Measurements from ENCODE around the gene HEPACAM. TPM values are rescaled to one million over a fixed set of nuclear protein-coding genes. Genes with fewer than 3 reads are reported as not detected.

HEPACAM gene, protein sequence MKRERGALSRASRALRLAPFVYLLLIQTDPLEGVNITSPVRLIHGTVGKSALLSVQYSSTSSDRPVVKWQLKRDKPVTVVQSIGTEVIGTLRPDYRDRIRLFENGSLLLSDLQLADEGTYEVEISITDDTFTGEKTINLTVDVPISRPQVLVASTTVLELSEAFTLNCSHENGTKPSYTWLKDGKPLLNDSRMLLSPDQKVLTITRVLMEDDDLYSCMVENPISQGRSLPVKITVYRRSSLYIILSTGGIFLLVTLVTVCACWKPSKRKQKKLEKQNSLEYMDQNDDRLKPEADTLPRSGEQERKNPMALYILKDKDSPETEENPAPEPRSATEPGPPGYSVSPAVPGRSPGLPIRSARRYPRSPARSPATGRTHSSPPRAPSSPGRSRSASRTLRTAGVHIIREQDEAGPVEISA
- total RNA-seq: under 1 TPM; 0.24 to 0.25 TPM
- 0.75 TPM for polyA plus RNA-seq (ENCODE audit: insufficient read depth, low read depth, low replicate concordance)
- long read RNA-seq, donor 1: 0 reads
- long read RNA-seq, donor 2: 0 reads

DNA sequence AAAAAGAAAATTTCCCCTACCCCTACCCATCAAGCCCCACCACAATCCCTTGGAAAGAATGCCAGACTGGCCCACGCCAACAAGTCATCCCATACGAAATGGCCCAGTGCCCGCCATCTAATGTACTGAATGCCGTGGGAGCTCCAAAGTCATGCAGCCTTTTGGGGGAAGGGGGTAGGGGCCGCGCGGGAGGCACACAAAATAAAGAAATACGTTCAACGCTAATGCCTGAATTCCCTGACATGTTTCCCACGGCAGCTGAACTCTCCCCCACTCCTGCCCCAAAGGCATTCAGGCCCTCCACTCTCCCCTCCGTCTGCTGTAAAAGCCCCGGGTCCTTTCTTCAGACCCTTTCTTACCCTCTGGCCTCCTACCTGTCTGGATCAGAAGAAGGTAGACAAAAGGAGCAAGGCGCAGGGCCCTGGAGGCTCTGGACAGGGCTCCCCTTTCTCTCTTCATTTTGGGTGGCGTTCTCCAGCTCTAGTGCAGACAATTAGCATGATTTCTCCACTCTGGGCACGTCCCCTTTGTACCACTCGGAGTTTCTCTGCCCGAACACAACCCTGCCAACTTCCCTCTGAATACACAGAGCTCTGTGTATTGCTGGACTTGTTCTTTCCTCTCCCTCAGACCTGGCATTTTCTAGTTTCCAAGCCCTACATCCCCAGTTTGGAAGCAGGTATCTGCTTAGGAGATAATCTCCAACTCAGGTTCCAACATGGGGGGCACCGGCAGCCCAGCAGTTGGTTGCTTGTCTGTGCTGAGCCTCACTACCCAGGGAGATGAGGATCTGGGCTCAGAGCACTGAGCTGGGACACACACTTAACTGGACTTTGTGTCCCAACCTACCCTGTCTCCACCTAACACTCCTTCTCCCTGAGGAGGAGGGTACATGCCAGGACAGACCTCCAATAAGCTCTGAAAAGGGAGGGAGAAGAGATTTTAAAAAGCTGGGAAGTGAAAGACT, at the start of gene HEPACAM:
Gene HEPACAM, minus strand, starts transcription at position 500 of the 967 bp plus-strand sequence. Its CDS starts 41 bp downstream, at position 459.
- no peak within 1 kb of the TSS for H3K27ac ChIP-seq
- DNase-seq: no peak

DNA sequence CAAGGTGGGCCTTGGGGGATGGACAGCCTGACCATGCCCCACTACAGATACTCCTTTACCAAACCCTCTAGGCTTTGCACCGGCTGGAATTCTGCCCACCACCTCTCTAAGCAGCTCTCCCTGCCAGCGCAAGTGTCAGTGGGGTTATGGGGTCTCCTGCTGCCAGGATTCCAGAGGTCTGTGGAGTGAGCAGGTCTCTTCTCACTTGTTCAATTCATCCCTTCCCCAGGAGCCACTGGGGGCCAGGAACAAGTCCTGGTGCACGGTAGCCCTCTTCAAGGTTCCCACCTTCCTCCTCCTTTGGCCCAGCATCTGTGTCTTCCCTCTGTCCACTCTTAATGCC, 48.6 kb upstream of the HEPACAM start:
- no peaks in the 10 kb centered on the region for H3K9me3 ChIP-seq
- H3K27me3 ChIP-seq: no peaks in the 10 kb centered on the region
- H3K4me1 ChIP-seq: no peaks in the 10 kb centered on the region
- WGBS, 2 donors: 94 to 95% methylated on average over 3 of the region's 3 CpGs
- TF ChIP-seq, protein P1, sequence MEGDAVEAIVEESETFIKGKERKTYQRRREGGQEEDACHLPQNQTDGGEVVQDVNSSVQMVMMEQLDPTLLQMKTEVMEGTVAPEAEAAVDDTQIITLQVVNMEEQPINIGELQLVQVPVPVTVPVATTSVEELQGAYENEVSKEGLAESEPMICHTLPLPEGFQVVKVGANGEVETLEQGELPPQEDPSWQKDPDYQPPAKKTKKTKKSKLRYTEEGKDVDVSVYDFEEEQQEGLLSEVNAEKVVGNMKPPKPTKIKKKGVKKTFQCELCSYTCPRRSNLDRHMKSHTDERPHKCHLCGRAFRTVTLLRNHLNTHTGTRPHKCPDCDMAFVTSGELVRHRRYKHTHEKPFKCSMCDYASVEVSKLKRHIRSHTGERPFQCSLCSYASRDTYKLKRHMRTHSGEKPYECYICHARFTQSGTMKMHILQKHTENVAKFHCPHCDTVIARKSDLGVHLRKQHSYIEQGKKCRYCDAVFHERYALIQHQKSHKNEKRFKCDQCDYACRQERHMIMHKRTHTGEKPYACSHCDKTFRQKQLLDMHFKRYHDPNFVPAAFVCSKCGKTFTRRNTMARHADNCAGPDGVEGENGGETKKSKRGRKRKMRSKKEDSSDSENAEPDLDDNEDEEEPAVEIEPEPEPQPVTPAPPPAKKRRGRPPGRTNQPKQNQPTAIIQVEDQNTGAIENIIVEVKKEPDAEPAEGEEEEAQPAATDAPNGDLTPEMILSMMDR (IDR thresholded peaks at IDR 0.05): no peak
- TF ChIP-seq POLR2A (IDR thresholded peaks at IDR 0.05): no peak
- H3K36me3 ChIP-seq (ENCODE audit: low read depth, missing control alignments): no peaks in the 10 kb centered on the region
- no peak overlapping the region for H3K27ac ChIP-seq
- no peak overlapping the region for H3K4me3 ChIP-seq
- intact Hi-C loops (cut with DNase I; ENCODE audit: low total_unique reads): no loop called here
- no peak for DNase-seq

More for the DNA sequence above, at the start of gene HEPACAM:
- no peaks in the 10 kb centered on the region for H3K4me1 ChIP-seq
- H3K9me3 ChIP-seq: no peaks in the 10 kb centered on the region
- intact Hi-C loops (cut with DNase I; ENCODE audit: low total_unique reads): no loop called here
- H3K36me3 ChIP-seq (ENCODE audit: low read depth, missing control alignments): no peaks in the 10 kb centered on the region
- H3K27me3 ChIP-seq: no peaks in the 10 kb centered on the region
- no peak for TF ChIP-seq POLR2A (IDR thresholded peaks at IDR 0.05)
- TF ChIP-seq, protein P1 (IDR thresholded peaks at IDR 0.05): no peak
- H3K4me3 ChIP-seq: no peak within 1 kb of the TSS
- 84 to 86% methylated on average over 18 of the region's 18 CpGs for WGBS, 2 donors

DNA sequence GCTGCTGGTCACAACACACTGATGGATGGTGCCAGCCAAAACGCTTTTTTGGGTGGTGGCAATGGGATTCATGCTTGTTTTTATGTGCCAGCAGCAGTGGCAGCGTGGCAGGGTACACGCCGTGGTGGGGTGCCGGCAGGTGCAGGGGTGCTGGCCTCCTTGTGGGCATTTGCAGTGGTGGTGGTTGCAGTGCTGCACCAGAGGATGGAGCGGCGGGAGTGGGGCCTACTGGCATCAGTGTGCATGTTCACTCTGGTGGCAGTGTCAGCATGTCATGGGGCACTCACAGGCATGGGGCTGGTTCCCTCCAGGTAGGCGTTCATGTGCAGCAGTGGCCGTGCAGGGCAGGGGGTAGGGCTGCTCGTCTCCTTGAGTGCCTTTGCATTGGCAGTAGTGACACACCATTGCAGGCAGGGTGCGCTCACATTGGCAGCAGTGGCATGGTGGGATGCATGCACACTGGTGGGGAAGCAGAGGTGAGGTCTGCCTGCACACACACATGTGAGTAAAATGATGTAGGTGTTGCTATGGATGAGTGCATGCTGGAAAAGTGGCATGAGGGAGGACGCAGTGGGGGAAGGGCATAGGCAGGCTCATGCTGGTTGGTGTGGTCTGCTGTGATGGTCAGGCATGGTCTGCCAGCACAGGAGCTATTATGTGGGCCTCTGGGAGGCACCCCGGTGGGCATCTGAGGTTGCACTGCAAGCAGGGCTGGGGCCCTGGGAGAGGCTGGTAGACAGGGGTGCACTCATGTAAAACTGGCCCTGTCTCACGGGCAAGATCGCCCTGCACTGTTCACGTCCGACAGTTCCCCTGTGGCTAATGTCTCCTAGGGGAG, 48.0 kb upstream of the HEPACAM start:
- H3K4me1 ChIP-seq: no peaks in the 10 kb centered on the region
- no peak overlapping the region for H3K27ac ChIP-seq
- intact Hi-C loops (cut with DNase I; ENCODE audit: low total_unique reads): no loop called here
- no peaks in the 10 kb centered on the region for H3K9me3 ChIP-seq
- no peak for TF ChIP-seq POLR2A (IDR thresholded peaks at IDR 0.05)
- TF ChIP-seq, protein P1 (IDR thresholded peaks at IDR 0.05): no peak
- H3K36me3 ChIP-seq (ENCODE audit: low read depth, missing control alignments): no peaks in the 10 kb centered on the region
- H3K27me3 ChIP-seq: no peaks in the 10 kb centered on the region
- DNase-seq: no peak
- 94 to 96% methylated on average over 10 to 17 of the region's 17 CpGs for WGBS, 2 donors
- no peak overlapping the region for H3K4me3 ChIP-seq

DNA sequence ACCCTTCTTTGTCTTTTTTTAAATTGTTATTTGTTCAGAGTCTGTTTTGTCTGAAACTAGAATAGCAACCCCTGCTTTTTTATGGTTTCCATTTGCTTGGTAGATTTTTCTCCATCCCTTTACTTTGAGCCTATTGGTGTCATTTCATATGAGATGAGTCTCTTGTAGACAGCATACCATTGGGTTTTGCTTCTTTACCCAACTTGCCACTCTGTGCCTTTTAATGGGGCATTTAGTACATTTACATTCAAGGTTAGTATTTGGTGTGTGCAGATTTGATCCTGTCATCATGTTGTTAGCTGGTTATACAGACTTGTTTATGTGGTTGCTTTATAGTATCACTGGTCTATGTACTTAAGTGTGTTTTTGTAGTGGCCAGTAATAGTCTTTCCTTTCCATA, 46.2 kb upstream of the HEPACAM start:
- H3K27ac ChIP-seq: no peak overlapping the region
- TF ChIP-seq POLR2A (IDR thresholded peaks at IDR 0.05): no peak
- TF ChIP-seq, protein P1 (IDR thresholded peaks at IDR 0.05): no peak
- no peak overlapping the region for H3K4me3 ChIP-seq
- intact Hi-C loops (cut with DNase I; ENCODE audit: low total_unique reads): no loop called here
- H3K4me1 ChIP-seq: no peaks in the 10 kb centered on the region
- no peaks in the 10 kb centered on the region for H3K9me3 ChIP-seq
- DNase-seq: no peak
- no peaks in the 10 kb centered on the region for H3K36me3 ChIP-seq (ENCODE audit: low read depth, missing control alignments)
- no peaks in the 10 kb centered on the region for H3K27me3 ChIP-seq
